HG03135 (cell line): ENCODE data around the gene FAM162A.
"Not testable (repeated sequence)": the region's sequence is repeated elsewhere in the genome, so short reads cannot be mapped to it uniquely, and the experiment has no call there.

ENCODE experiments used
- ATAC-seq: cut with Tn5 transposase; IDR thresholded peaks from one replicate; pipeline ENCODE4 v1.9.1; 2021; ENCODE audit warnings: mild to moderate bottlenecking, moderate library complexity; ENCODE audit not compliant: unreplicated experiment

FAM162A gene

GRCh38 chr3:122416966-122417365, 33.0 kb downstream of the FAM162A start:
- no peak for ATAC-seq

GRCh38 chr3:122421101-122421500, 37.1 kb downstream of the FAM162A start:
- no peak for ATAC-seq

GRCh38 chr3:122421836-122422235, 37.9 kb downstream of the FAM162A start:
- no peak for ATAC-seq

GRCh38 chr3:122427857-122428471, 44.0 kb downstream of the FAM162A start:
- no peak for ATAC-seq

GRCh38 chr3:122430371-122430770, 46.4 kb downstream of the FAM162A start:
- ATAC-seq, result no peak

GRCh38 chr3:122435950-122436349, 52.0 kb downstream of the FAM162A start:
- ATAC-seq, result no peak

GRCh38 chr3:122443090-122443489, 59.1 kb downstream of the FAM162A start:
- no peak for ATAC-seq

- ATAC-seq, result not testable (repeated sequence)
Observed at GRCh38 chr3:122443762-122444490, 59.9 kb downstream of the FAM162A start.

- ATAC-seq, result not testable (repeated sequence)
Observed at GRCh38 chr3:122444491-122444887, 60.5 kb downstream of the FAM162A start.

GRCh38 chr3:122448218-122448617, 64.2 kb downstream of the FAM162A start:
- ATAC-seq, result not testable (repeated sequence)

GRCh38 chr3:122451371-122451770, 67.4 kb downstream of the FAM162A start:
- ATAC-seq, result no peak

GRCh38 chr3:122456074-122456473, 72.1 kb downstream of the FAM162A start:
- no peak for ATAC-seq

- no peak for ATAC-seq
Observed at GRCh38 chr3:122457706-122458105, 73.7 kb downstream of the FAM162A start.

- no peak for ATAC-seq
Observed at GRCh38 chr3:122458992-122459391, 75.0 kb downstream of the FAM162A start.

GRCh38 chr3:122461806-122462205, 77.8 kb downstream of the FAM162A start:
- ATAC-seq, result no peak
